Aortic smooth muscle cell (primary cell): ENCODE measurements around the gene IYD. TPM values are rescaled to one million over a fixed set of nuclear protein-coding genes. Genes with fewer than 3 reads are reported as not detected.

Source experiments
- total RNA-seq: library from RNA; depleted of rRNA; stranded (reverse); fragments of >200 nt; gene quantifications from 2 replicates; pipeline ENCODE4 v1.2.3, GENCODE V29; 2014

IYD gene
- under 0.01 TPM in 1 of 2 replicates, not detected in the other for total RNA-seq

GRCh38 chr6:150368762-150369161 is at the start of gene IYD:
Gene IYD (plus strand): TSS chr6:150369012. CDS start chr6:150369032, 20 bp downstream.

Other genes with a start within 250 kb of the IYD start
- gene PPP1R14C, start 226.0 kb upstream of the IYD start, total RNA-seq: 11.3 and 22.9 TPM in 2 replicates
- gene PLEKHG1, start 230.9 kb downstream of the IYD start, total RNA-seq: 5.0 and 6.2 TPM in 2 replicates